ENCODE data around the gene CNN2. TPM values are rescaled to one million over a fixed set of nuclear protein-coding genes. Genes with fewer than 3 reads are reported as not detected.

CNN2 gene
- total RNA-seq, 1 donor from 2014 or later: 226 TPM

DNA sequence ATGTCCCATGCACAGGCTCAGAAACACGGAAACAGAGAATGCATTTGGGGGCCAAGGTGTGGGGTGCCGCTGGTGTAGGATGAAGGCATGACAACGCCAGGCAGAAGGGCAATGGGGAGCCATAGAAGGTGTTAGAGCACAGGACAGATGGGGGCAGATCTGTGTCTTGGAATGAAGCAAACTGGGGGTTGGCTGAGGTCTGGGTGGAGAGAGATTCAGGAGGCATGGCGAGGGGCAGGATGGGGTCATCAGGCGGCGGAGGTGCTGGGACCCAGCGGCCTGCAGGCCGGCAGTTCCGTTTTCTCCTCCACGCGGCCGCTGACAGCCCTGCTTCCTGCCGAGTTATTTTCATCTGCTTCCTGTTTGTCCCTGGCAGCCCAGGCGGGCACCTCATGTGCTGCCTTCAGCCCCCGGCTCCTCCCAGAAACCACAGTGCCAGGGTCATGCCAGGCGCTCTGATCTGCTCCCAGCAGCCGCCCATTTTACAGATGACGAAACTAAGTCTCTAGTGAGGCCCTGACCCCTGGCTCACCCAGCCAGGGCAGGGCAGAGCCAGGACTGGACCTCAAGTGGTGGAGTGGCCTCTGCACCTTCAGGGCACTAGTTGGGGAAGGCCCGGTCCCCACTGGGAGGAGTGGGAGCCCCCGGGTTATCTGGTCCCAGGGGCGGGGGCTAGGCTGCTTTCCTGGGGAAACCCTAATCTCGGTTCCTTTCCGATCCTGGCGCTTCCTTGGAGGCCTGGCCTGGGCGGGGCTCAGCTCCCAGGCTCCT is 42.8 kb downstream of the CNN2 start:
- TF ChIP-seq, protein P1, sequence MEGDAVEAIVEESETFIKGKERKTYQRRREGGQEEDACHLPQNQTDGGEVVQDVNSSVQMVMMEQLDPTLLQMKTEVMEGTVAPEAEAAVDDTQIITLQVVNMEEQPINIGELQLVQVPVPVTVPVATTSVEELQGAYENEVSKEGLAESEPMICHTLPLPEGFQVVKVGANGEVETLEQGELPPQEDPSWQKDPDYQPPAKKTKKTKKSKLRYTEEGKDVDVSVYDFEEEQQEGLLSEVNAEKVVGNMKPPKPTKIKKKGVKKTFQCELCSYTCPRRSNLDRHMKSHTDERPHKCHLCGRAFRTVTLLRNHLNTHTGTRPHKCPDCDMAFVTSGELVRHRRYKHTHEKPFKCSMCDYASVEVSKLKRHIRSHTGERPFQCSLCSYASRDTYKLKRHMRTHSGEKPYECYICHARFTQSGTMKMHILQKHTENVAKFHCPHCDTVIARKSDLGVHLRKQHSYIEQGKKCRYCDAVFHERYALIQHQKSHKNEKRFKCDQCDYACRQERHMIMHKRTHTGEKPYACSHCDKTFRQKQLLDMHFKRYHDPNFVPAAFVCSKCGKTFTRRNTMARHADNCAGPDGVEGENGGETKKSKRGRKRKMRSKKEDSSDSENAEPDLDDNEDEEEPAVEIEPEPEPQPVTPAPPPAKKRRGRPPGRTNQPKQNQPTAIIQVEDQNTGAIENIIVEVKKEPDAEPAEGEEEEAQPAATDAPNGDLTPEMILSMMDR (IDR thresholded peaks at IDR 0.05; ENCODE audit: unreplicated experiment): no peak
- no peaks in the 10 kb centered on the region for H3K36me3 Mint-ChIP-seq (ENCODE audit: insufficient read depth)
- H3K4me3 Mint-ChIP-seq (ENCODE audit: low read depth): no peak overlapping the region
- H3K9me3 Mint-ChIP-seq (ENCODE audit: low read depth): no peaks in the 10 kb centered on the region
- no peak overlapping the region for H3K27ac Mint-ChIP-seq
- no peak for DNase-seq (ENCODE audit: low spot score, unreplicated experiment)
- peaks cover 3% of the 10 kb centered on the region for H3K4me1 Mint-ChIP-seq (ENCODE audit: low read depth)
- H3K27me3 Mint-ChIP-seq: peaks cover 45% of the 10 kb centered on the region

DNA sequence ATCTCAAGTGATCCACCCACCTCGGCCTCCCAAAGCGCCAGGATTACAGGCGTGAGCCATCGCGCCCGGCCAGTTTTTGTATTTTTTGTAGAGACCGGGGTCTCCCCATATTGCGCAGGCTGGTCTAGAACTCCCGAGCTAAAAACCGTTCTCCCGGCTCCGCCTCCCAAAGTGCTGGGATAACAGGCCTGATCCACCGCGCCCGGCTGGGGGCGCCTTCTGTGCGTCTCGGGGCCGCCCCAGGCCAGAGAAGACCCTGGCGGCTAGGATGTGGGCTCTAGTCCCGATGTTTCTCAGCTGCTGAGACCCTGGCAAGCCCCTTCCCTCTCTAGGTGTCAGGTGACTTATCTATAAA is 44.1 kb downstream of the CNN2 start:
- peaks cover 40% of the 10 kb centered on the region for H3K27me3 Mint-ChIP-seq
- TF ChIP-seq, protein P1 (IDR thresholded peaks at IDR 0.05; ENCODE audit: unreplicated experiment): no peak
- no peak for DNase-seq (ENCODE audit: low spot score, unreplicated experiment)
- H3K27ac Mint-ChIP-seq: no peak overlapping the region
- H3K4me1 Mint-ChIP-seq (ENCODE audit: low read depth): peaks cover 5% of the 10 kb centered on the region
- H3K36me3 Mint-ChIP-seq (ENCODE audit: insufficient read depth): no peaks in the 10 kb centered on the region
- H3K4me3 Mint-ChIP-seq (ENCODE audit: low read depth): no peak overlapping the region
- H3K9me3 Mint-ChIP-seq (ENCODE audit: low read depth): no peaks in the 10 kb centered on the region

DNA sequence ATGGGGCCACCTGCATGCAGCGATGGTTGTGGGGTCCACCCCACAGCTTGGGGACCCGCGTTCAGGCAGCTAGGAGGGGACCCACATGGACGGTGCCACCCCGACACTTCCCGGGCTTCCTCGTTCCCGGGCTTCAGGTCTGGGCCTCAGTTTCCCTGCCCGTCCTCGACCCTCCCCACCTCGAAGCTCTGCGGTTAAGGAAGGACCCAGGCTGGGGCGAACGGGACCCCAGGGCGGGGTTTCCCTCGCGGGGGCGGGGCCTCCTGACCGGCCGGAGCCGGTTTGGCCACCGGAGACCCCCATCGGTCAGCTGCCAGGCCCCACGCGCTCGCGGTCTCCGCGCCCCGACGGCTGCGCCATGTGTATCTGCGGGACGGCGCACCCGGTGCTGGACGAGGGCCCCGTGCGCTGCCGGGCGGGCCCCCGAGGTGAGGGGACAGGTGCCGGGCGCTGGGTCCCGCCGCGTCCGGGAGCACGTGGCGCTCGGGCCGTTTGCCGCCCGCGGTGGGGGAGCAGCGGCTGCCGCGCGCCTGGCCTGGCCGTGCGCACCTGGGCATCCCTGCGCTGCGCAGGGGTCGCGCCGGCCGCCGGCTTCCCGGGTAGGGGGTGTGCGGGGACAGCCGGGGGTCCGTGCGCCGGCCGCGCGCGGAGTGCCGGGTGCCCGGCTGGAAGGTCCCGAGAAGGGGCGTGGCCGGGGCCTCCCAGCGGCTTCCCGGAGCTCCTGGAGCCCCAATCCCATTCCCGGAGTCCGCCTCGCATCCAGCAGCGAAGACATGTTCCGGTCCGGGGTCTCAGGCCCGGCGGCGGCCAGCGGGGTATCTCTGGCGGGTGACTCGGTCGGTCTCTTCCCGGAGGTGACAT is 44.8 kb downstream of the CNN2 start:
- Mint-ChIP-seq H3K27me3 (peaks cover 41% of the 10 kb centered on the region), H3K4me1 (ENCODE audit: low read depth) (peaks cover 7% of the 10 kb centered on the region), H3K36me3 (ENCODE audit: insufficient read depth) (no peaks in the 10 kb centered on the region), H3K4me3 (ENCODE audit: low read depth) (no peak overlapping the region), H3K27ac (no peak overlapping the region), H3K9me3 (ENCODE audit: low read depth) (no peaks in the 10 kb centered on the region)
- no peak for DNase-seq (ENCODE audit: low spot score, unreplicated experiment)
- TF ChIP-seq, protein P1 (IDR thresholded peaks at IDR 0.05; ENCODE audit: unreplicated experiment): no peak

DNA sequence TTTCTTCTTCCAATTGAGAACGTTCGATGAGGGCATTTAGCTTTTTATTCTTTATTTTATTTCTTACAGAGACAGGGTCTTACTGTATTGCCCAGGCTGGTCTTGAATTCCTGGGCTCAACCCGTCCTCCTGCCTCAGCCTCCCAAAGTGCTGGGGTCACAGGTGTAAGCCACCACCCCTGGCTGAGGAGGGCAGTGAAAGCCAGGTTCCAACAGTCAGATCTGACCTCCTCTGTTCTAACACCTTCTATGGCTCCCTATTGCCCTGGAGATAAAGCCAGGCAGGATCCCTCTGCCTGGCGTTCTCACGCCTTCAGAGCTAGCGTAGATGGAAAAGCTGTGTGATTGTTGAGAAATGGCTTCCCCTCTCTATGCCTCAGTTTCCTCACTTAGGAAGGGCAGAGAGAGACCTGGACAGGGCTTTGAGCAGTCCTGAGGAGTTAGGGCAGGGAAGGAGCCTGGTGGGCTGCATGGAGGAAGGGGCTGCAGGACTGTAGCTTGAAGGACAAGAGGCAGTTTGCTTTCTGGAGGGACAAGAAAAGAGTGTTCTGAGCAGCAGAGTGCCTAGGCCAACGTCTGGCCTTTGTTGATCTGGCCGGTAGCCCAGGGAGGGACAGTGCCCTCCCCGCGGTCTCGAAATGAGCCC is 46.1 kb downstream of the CNN2 start:
- H3K4me3 Mint-ChIP-seq (ENCODE audit: low read depth): no peak overlapping the region
- no peak overlapping the region for H3K27ac Mint-ChIP-seq
- peaks cover 40% of the 10 kb centered on the region for H3K27me3 Mint-ChIP-seq
- no peaks in the 10 kb centered on the region for H3K36me3 Mint-ChIP-seq (ENCODE audit: insufficient read depth)
- no peak for DNase-seq (ENCODE audit: low spot score, unreplicated experiment)
- TF ChIP-seq, protein P1 (IDR thresholded peaks at IDR 0.05; ENCODE audit: unreplicated experiment): no peak
- peaks cover 7% of the 10 kb centered on the region for H3K4me1 Mint-ChIP-seq (ENCODE audit: low read depth)
- H3K9me3 Mint-ChIP-seq (ENCODE audit: low read depth): no peaks in the 10 kb centered on the region
